Mucosa of gallbladder (tissue), 1 donor: ENCODE measurements around the gene HPSE2. TPM values are rescaled to one million over a fixed set of nuclear protein-coding genes. Genes with fewer than 3 reads are reported as not detected.
"Not testable (repeated sequence)": the region's sequence is repeated elsewhere in the genome, so short reads cannot be mapped to it uniquely, and the experiment has no call there.

Experiments used
- DNase-seq: peaks from one replicate; pipeline ENCODE4 v3.0.0-alpha.2; 2020; ENCODE audit warnings: low spot score
- total RNA-seq: library from RNA; stranded (reverse); gene quantifications from one replicate; pipeline ENCODE4 v1.2.1, GENCODE V29; 2021
- donor health status: DM: no; HTN: no; CAD: no.

The HPSE2 gene
- total RNA-seq, 1 donor from 2014 or later = 12.4 TPM

DNA sequence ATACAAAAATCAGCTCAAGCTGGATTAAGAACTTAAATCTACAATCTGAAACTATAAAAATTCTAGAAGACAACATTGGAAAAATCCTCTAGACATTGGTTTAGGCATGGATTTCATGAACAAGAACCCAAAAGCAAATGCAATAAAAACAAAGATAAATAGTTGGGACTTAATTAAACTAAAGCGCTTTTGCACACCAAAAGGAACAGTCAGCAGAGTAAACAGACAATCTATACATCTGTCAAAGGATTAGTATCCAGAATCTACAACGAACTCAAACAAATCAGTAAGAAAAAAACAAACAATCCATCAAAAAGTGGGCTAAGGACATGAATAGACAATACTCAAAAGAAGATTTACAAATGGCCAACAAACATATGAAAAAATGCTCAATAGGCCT lies 733.1 kb downstream of the HPSE2 start:
- DNase-seq = not testable (repeated sequence)

DNA sequence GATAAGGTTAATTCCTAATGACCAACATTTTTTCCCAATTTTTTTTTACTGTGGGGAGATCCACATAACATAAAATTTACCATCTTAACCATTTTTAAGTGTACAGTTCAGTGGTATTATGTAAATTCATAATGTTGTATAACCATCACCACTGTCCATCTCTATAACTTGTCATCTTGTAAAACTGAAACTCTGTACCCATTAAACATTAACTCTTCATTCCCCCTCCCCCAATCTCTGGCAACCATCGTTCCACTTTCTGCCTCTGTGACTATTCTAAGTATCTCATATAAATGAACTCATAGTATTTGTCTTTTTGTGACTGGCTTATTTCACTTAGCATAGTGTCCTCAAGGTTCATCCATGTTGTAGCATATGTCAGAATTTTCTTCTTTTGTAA lies 742.9 kb downstream of the HPSE2 start:
- DNase-seq = no peak

DNA sequence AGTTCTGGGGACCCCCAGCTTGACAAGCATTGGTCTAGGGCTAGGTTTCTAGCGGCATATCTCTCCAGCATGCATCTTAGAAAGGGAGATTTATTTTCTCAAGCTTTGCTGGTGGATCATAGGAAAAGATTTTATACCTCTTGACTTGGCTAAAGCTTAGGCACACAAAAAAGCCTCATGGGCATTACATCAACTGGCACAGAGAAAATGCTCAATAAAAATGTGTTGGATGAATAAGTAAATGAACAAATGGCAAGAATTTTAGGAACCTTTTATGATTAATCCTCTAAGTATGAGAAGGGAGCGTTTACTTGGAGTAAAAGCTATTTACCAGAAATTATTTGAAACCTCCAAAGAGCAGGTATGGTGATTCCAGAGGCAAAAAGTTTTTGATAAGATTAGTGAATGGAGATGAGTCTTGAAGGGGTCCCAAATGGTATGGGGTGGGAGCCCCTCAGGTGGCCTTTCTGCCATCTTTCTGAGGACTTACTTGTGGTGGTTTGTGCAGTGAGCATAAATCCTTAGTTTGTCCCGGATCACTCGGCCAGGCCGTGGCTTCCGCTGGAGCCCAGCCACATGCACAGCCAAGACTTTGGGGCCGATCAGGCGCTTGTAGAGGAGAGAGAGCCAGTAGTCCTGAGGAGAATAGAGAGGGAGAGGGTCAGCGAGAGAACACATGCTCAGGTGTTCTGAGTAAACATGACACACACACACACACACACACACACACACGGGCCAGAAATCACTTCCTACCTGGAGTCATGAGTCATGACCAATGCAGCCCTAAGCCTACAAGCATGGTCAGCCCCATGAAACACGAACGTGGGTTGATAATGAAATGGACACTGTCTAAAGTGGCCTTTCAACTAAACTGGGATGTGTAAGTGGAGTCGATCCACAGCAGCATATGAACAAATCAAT lies 745.8 kb downstream of the HPSE2 start:
- no peak for DNase-seq

DNA sequence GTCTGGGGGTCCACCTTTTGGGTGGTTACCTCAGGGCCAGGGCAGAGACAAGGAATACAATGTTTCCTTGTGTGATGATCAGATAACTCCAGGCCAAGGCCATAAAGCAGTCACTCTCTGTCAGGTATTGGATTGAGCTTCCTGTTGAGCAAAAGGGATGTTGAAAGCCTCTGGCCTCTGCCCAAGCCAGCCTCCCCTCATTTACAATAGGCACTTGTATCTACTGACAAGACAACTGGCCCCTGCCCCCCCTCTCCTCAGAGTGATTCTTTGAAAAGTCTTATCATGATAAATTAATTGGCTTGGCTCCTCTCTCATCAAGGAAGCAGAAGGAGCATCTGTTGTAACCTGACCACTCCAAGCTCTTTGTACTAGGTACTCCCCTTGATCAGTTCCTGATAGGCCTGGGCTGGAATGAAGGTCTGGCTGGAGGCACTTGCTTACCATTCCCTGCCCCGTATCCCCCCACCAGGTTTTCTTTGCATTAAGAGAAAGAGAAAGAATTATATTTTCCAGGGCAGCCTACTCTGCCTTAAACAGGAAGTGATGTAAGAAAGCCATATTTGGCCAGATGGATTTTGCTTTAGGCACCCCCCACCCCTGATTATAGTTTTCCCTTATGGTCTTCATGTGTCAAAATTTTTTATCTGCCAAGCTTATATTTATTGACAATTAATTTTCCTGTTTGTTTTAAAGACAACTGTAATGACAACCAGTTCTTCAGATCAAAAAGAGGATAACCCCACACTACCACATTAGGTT lies 746.8 kb downstream of the HPSE2 start:
- DNase-seq = no peak

DNA sequence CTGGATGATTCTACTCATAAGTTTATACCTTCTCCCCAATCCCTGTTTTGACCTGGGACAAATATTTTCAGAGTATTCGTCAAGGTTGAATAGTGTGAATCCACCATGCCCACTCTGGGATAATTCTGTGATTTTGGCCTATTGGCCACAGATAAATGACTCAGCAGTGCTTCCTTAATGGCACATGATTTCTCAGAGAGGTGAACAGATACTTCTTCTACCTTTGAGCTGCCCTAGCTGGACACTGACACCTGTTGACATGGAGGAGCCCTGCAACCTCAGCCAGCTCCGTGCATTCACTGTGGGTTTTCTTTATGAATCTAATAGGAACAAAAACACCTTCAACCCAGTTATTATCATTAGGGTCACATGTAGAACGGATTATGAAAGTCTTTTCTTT lies 748.0 kb downstream of the HPSE2 start:
- DNase-seq = no peak

DNA sequence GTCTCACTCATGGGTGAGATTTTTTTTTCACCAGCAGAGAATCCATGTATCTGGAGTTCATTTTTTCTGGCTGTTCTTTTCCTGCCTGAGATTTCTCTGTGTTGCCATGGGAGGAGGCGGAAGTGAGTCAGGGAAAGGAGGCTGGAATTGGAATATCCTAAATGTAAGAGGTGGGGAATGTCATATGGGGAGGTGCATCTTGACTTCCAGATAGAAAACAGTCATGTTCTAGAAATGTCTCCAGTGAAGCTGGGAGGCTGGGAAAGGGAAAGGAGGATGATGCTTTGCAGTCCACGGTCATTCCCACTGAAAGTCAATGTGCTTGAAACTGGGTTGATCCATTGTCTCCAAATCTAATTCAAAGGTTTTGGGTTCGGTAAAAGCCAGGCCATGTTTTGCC lies 749.2 kb downstream of the HPSE2 start:
- DNase-seq = no peak

DNA sequence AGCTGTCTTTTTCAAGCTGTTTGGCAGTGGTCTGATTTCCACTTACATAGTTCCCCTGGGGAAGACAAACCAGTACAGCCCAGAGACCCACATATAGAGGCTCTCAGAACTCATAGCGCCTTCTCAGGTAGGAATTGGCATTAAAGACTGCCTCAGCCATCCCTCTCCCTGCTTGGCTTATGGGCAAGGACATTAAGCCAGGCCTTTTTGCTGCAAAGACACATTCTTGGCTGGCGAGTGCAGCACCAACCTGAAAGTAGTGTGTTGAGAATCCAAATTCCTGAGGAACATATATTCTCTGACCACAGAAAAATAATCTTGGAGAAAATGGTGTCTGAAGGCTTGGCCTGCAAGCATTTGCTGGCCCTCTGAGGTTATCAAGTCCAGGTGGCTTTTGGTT lies 749.7 kb downstream of the HPSE2 start:
- DNase-seq = no peak

DNA sequence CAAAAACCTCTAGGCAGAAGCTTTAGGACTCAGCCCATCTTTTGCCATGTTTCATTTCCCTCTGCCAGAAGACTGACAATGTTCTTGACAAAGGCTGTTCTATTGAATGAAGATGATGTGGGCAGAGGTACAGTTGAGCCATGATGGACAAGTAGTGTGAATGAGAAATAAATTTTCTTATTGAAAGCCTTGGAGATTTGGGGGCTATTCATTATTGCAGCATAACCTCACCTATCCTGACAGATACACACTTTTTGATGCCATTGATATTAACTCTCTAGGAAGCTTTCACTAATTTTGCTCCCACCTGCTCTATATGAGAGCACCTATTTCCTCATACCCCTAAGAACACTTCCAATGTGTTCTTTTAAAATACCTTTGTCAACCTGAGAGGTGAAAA lies 752.0 kb downstream of the HPSE2 start:
- DNase-seq = no peak

DNA sequence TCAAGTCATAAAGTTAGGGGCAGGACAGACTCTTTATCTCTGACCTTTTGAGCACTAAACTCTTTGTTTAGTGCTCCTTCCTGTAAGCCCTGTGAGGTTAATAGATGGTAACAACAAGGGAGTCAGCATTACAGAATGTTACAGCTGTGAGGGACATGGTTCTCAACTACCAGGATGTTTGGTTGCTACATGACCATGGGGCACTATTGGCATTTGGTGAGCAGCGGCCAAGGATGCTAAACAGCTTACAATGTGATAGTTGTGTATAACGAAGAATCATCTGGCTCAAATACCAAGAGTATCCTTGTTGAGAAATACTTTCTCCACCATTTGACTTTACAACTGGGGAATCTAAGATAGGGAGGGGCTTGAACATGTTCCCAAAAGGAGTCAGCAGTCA lies 753.6 kb downstream of the HPSE2 start:
- no peak for DNase-seq

DNA sequence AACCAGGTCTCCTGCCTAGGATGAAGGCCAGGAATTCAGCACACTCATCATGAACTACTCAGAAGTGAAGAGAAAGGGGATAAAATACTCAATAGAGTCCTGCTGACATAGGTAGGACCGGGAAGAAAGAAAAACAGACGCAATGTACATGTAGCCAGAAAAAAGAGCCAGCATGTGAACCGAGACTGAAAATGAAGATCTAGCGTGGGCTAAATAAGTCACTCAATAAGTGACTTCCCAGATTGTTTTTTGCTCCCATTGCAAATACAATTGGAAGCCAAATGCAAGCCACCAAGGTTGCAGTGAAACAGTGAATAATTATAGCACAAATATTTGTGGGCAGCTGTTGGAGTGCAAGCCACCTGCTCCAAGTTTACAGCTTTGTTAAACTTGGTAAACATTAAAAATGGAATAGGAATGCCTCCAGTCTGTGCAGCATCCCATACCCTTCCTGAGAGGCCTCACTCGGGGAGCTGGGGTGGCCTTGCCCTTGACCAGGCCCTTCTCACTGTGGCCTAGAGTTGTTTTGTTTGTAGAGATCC lies 754.2 kb downstream of the HPSE2 start:
- no peak for DNase-seq

DNA sequence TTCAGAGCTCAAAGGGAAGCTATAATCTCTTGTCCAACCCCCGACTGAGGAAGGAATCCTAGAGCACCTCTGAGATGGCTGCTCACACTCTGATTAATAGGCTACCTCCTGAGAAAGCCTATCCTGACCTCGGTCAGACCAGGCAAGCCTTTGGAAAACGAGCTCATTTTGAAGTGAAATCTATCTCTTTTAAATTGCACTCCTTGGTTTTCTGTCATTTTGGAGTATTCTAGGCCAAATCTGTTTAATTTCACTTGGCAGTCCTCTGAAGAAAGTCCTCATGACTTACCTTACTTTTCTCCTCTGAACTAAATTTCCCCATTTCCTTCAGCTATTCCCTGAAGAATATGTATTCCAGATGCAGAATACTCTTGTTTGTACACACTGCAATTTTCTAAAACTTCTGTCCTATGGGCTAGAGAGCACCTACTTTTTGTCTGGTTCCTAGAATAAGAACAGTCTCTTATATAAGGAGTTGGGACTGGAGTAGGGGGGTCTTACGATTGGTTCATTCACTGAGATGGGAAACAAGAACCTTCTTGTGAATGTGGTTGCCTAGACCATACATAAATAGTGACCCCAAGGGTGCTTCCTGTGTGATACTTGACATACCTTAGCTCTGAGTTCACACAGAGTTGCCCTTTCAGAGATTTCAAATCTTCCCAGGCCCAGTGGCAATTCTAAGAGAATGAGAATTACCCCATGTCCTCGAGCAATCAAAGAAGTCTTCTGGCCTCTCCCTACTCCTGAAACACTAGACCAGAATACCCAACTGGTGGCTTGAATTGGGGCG lies 757.0 kb downstream of the HPSE2 start:
- no peak for DNase-seq

DNA sequence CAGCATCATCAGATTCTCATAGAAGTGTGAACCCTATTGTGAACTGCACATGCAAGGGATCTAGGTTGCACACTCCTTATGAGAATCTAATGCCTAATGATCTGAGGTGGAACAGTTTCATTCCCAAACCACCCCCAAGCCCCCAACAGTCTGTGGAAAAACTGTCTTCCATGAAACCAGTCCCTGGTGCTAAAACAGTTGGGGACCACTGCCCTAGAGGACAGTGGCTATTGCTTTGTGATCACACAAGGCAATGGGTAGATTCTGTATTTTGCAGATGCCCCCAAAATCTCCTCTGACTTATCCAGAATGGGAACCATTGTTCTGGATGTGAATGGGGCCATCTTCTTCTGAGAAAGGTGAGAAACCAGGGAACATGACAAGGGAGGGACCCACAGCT lies 757.8 kb downstream of the HPSE2 start:
- DNase-seq = no peak

DNA sequence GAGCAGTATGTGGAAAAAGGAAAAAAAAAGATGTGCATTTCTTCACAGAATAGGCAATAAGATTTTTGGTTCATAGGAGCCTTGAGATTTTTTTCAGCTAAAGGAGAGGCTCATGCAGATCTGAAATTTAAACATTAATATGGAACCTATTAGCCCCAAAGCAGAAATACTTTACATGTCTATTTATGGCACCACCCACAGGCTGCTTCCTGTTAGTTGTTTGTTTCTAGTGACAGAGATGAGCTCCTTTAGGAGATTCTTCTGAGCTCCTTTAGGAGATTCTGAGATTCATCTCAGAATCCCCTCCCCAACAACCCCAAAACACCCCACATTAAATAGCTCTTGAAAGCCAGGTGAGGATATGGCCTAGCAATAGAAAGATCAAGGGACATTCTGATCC lies 761.0 kb downstream of the HPSE2 start:
- no peak for DNase-seq

DNA sequence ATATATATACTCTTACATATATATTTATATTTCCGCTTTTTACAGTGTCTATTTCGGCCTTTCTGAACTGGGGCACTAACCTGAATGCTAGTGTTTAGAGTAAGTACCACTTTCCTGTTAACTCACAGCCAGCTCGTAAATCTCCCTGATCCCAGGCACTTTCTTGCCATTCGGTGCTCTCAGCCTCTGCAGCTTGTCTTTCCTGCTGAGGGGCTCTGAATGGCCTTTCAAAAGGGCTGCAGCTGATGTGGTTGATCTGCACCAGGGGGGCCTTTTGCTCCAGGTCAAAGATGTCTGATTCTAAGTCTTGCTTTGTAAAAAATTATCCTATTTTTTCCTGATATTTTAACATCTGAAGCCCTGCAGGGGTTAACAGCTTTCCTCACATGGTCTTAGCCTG lies 763.5 kb downstream of the HPSE2 start:
- DNase-seq = no peak

DNA sequence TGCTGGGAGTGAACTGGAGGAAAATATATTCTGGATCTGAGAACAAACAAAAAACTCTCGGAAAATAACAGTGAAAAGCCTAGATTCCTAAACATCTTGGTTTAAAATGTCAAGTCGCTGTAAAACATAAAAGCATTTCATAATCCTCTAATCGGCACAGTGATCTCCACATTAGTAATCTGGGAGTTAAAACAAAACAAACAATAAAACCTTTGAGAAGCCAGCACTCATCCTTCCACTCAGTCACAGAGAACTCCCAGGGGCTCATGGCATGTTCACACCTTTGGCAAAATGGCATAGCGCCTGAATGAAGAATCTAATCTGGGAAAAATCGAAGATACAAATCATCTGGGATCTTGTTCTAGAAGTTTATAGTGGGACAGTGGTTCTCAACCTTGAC lies 764.8 kb downstream of the HPSE2 start:
- no peak for DNase-seq

DNA sequence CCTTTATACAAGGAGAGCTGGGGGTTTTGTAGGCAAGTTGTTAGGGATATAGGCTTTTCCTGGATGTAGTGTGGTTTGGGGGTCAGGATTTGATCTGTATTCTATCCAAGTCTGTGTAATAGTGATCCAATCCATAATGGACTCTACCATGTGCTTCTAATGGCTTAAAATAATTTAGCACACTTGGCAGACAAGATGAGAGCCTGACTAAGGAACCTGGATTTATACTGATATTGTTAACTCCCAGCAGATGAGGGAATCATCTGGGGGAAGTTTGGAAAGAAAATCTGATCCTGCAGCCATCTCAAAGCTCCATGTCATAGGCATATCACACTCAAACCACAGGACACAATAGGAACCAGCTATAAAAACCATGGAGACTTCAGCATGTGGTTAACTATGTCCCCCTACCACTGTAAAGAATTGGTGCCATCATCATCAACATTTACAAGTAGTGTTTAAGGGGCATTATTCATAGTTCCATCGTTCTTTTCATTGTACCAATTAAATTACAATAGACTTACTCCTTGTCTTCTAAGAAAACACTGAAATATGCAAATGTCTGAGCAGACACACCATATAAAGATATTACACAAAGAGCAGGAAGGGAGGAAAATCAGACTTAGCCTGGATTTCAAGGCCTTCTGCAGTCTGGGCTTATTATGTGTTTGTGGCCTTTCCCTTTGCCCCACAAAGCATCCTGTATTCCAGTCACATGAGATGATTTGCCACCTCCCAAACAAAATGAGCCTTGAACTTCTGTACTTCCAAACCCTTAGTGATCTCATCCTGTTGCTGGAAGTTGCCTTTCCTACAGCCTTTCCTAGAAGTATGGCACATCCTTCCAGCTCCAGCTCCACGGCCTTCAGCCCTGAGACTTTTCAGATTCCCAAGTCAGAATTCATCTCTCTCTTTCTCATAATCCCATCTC lies 766.4 kb downstream of the HPSE2 start:
- DNase-seq = no peak

DNA sequence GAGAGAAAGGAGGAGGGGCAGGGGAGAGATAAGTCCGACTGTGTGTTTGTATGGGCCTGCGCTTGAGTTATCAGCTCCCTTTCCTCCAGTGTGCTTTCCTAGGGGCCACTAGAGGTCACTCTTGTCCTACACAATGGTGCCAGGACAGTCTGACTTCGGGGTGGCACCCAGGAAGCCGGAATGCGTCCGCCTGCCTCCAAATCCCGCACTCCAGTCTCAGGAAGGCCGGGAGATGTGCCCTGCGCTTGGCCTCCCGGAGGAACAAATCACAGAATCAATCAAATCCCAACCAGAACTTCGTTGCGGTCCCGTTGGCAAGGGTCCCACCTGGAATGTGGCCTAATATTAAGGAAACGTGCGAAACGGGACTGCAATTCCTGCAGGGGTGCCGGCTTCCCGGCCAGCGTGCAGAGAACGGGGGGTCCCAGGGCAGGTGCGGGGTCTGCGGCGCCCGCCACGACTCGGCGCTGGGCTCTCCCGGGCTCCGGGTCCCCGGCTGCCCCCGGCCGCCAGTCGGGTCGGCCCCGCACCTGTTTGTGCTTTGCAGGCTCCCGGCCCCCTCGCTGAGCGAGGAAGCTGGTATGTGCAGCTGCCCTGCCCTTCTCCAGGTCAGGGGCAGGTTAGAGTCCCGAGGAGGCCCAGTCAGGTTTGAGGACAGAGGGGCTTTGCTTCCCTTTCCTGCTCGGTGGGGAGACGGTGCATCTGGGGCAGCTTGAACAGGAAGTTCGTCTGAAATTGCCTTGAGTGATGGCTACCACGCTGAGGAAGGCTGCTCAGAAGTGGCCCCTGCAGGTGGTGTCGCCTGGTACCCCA lies 767.9 kb downstream of the HPSE2 start:
- DNase-seq = peak; percentile 77

DNA sequence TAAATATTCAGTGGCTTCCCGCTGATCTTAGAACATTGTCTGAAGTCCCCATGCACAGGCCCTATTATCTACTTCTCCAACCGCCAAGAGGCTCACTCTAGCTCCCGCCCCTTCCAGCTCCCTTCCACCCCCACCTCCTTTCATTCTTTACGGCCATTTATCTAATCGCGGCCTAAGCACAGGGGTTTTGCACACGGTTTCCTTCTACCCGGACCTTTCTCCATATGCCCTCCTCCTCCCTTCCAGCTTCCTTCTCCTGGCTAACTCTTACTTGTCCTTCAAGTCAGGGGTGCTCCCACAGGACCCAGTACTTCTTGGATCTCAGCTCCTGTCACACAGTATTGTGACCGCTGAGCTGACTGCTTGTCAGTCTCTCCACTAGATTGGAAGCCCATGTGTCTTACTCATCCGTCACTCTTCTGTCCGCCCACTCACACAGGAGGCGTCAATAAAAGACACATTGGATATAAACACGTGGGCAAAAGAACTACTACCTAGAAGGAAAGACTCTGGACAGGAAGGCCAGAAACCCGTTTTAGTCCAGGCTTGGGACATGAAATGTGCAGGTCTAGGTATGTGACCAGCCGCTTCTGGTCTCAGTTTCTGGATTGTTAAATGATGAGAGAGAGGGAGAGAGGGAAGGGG lies 768.7 kb downstream of the HPSE2 start:
- DNase-seq = no peak

DNA sequence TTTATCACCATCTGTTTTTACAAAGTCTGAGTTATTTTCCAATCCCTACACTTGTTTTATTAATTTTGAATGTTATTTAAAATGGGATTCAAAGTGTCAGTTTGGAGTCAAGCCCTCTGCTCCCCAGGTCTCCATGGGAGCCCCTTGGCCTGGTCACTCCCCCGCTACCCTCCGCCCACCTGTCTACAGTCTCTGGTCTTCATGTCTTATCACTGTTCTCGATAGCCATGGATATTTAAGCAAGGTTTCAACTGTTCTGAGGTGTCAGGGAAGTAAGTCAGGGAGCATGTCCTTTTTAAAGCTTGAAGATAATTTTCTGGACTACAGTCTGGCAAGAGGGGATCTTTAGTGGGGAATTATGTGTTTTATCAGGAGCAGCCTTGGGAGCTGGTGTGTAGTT lies 769.8 kb downstream of the HPSE2 start:
- no peak for DNase-seq
